Ovary (tissue), 3 donors: ENCODE data around the gene CRB2.

Experiments used
- POLR2A ChIP-seq: fragments of 450-650 bp; IDR thresholded peaks from one replicate; pipeline ENCODE4 v1.6.1; 2017; ENCODE audit warnings: antibody characterized with exemption, mild to moderate bottlenecking, moderate library complexity
- TF ChIP-seq, protein P1 (sequence below), 3 donors: fragments of 450-650 bp in 2 of 3; fragments of 200-600 bp in 1 of 3; IDR thresholded peaks; one replicate each; pipeline versions ENCODE4 v1.5.1 to v1.8.0; 2016 to 2022; ENCODE audit warnings: antibody characterized with exemption in 3 of 3, mild to moderate bottlenecking in 1 of 3
- donor health status: DM: no; HTN: no; CAD: no.

DNA sequence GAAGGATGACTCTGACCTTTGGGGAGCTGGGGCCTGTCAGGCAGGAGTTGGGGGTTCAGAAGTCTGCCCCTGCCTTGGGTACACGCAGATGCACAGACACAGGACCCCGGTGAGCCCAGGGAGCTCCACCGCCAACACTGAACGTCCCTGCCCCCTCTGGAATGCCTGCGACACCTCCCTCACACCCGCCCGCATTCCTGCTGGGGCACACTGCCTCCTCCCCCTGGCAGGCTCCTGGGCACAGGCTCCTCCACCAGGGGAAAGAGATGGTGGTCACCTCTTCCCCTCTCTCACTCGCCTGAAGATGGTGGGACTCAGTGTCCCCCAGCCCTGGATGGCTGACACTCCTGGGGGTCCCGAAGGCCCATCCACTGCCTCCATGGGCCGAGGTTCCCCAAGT, 12.0 kb downstream of the CRB2 start:
- TF ChIP-seq, protein P1, sequence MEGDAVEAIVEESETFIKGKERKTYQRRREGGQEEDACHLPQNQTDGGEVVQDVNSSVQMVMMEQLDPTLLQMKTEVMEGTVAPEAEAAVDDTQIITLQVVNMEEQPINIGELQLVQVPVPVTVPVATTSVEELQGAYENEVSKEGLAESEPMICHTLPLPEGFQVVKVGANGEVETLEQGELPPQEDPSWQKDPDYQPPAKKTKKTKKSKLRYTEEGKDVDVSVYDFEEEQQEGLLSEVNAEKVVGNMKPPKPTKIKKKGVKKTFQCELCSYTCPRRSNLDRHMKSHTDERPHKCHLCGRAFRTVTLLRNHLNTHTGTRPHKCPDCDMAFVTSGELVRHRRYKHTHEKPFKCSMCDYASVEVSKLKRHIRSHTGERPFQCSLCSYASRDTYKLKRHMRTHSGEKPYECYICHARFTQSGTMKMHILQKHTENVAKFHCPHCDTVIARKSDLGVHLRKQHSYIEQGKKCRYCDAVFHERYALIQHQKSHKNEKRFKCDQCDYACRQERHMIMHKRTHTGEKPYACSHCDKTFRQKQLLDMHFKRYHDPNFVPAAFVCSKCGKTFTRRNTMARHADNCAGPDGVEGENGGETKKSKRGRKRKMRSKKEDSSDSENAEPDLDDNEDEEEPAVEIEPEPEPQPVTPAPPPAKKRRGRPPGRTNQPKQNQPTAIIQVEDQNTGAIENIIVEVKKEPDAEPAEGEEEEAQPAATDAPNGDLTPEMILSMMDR (IDR thresholded peaks at IDR 0.05) = no peak
- TF ChIP-seq POLR2A = no peak
